Measurements from ENCODE around the gene NPTN.

- TF ChIP-seq CTCF (conservative IDR thresholded peaks at IDR 0.05; ENCODE audit: low read depth, low read length) (no peak), EZH2 (IDR thresholded peaks at IDR 0.05; ENCODE audit: low read length, unreplicated experiment) (no peak), EZH2phosphoT487 (IDR thresholded peaks at IDR 0.05; ENCODE audit: borderline replicate concordance, low read length) (no peak)
Observed at GRCh38 chr15:73539212-73540128, 93.7 kb downstream of the NPTN start.

All from PC-3 (cell line).